ENCODE data around the gene AFF1.

Gene AFF1

DNA sequence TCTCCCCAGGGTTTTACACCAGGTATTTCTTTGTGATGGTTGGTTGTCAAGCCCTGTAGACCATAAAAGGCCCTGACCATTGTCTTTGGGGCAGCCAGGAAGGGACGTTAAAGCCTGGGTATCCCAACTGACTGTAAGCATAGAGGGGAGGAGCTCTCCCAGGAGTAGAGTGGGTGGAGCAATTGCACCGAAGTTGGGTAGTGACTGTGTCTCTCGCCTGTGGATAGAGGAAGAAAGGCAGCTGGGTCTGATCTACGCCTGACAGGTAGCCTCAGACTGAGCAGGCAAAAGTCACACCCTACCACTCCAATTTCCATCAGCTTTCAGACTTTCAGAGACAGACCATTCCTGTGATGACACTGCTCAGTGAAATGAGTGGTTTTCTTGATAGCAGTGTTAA is 162.3 kb downstream of the AFF1 start:
- no peak for FAIRE-seq
- no peak for TF ChIP-seq POU2F2 (IDR thresholded peaks at IDR 0.05; ENCODE audit: low read depth, low read length)
- no peak for TF ChIP-seq PAX5 (IDR thresholded peaks at IDR 0.05; ENCODE audit: insufficient read depth, low read length, severe bottlenecking)
- no peak for TF ChIP-seq POLR2AphosphoS5 (IDR thresholded peaks at IDR 0.05; ENCODE audit: low read depth, low read length)
- TF ChIP-seq POLR2A (IDR thresholded peaks at IDR 0.05; ENCODE audit: low read depth, low read length), result no peak
- no peak for TF ChIP-seq SPI1 (IDR thresholded peaks at IDR 0.05; ENCODE audit: low read depth, low read length)
- no peak for TF ChIP-seq TAF1 (IDR thresholded peaks at IDR 0.05; ENCODE audit: low read depth, low read length)
- no peak for DNase-seq (ENCODE audit: insufficient read length, low spot score)

DNA sequence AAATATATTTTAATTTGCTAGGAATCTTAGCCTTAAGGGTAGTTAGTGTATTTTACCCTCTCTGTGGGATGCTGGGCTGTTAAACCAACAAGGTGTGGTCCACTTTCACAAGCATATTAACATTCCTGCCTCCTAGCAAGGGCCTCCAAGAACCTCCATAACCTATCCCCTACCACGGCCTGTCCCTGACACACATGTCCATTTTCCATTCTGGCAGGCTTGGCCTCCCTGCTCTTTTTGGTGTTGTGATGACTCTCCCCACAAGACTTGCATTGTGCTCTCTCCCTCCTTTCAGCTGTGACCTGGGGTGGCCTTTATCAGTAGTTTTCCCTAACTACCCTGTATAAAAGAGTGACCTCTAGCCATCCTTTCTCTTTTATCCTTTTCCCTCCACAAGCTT is 165.4 kb downstream of the AFF1 start:
- no peak for DNase-seq (ENCODE audit: insufficient read length, low spot score)
- no peak for TF ChIP-seq POU2F2 (IDR thresholded peaks at IDR 0.05; ENCODE audit: low read depth, low read length)
- TF ChIP-seq TAF1 (IDR thresholded peaks at IDR 0.05; ENCODE audit: low read depth, low read length), result no peak
- no peak for TF ChIP-seq POLR2AphosphoS5 (IDR thresholded peaks at IDR 0.05; ENCODE audit: low read depth, low read length)
- TF ChIP-seq PAX5 (IDR thresholded peaks at IDR 0.05; ENCODE audit: insufficient read depth, low read length, severe bottlenecking), result no peak
- no peak for TF ChIP-seq SPI1 (IDR thresholded peaks at IDR 0.05; ENCODE audit: low read depth, low read length)
- TF ChIP-seq POLR2A (IDR thresholded peaks at IDR 0.05; ENCODE audit: low read depth, low read length), result no peak
- no peak for FAIRE-seq

DNA sequence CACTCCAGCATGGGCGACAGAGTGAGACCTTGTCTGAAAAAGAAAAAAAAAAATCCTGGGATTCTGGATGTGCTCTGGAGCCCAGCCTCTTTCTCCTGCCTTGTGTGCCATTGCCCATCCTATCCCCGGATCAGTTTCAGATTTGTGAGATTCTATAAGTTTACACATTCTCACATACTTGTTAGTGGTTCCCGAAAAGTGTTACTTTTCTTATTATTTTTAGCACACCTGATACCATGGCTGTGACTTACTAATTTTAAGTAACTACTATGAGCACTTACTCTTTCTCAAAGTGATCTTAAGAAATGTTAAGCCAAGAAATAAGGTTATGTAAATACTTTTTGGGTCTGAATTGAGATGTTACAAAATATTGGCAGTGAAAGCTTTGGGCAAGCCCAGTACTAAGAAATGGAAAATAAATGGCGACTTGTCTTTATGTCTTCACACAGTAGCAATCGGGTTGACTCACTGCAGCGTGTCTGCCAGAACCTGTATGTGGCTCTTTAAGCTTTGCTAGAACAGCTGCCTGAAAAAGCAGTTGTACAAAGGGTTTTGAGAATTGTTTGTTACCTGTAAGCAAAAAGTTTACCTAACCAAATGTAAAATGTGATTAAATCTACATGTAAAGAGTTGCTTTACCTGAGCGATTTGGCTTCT is 166.9 kb downstream of the AFF1 start:
- no peak for FAIRE-seq

DNA sequence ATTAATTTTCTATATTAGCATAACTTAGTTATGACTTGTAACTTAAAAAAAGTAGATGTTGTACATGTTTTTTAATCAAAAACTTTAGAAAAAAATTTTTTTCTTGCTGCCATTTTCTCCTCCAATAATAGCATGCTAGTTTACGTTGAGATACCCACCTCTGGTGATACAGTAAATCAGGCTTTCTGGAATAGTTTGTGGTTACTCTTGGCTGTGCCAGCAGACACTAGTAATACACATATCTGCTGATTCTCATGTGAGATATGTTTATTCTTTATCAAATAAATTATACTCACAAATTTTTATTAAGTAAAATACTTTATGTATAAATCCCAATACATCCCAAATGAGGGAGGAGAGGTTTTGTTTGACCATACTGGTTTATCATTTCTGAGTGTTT is 168.3 kb downstream of the AFF1 start:
- FAIRE-seq (no peak), DNase-seq (ENCODE audit: insufficient read length, low spot score) (no peak)
- TF ChIP-seq POLR2AphosphoS5 (IDR thresholded peaks at IDR 0.05; ENCODE audit: low read depth, low read length) (no peak), TAF1 (IDR thresholded peaks at IDR 0.05; ENCODE audit: low read depth, low read length) (no peak), PAX5 (IDR thresholded peaks at IDR 0.05; ENCODE audit: insufficient read depth, low read length, severe bottlenecking) (no peak), SPI1 (IDR thresholded peaks at IDR 0.05; ENCODE audit: low read depth, low read length) (no peak), POLR2A (IDR thresholded peaks at IDR 0.05; ENCODE audit: low read depth, low read length) (no peak), POU2F2 (IDR thresholded peaks at IDR 0.05; ENCODE audit: low read depth, low read length) (no peak)

More for the DNA sequence above, 166.9 kb downstream of the AFF1 start:
- no peak for DNase-seq (ENCODE audit: insufficient read length, low spot score)
- no peak for TF ChIP-seq TAF1 (IDR thresholded peaks at IDR 0.05; ENCODE audit: low read depth, low read length)
- TF ChIP-seq POLR2AphosphoS5 (IDR thresholded peaks at IDR 0.05; ENCODE audit: low read depth, low read length), result no peak
- no peak for TF ChIP-seq POU2F2 (IDR thresholded peaks at IDR 0.05; ENCODE audit: low read depth, low read length)
- TF ChIP-seq SPI1 (IDR thresholded peaks at IDR 0.05; ENCODE audit: low read depth, low read length), result no peak
- TF ChIP-seq PAX5 (IDR thresholded peaks at IDR 0.05; ENCODE audit: insufficient read depth, low read length, severe bottlenecking), result no peak
- no peak for TF ChIP-seq POLR2A (IDR thresholded peaks at IDR 0.05; ENCODE audit: low read depth, low read length)

DNA sequence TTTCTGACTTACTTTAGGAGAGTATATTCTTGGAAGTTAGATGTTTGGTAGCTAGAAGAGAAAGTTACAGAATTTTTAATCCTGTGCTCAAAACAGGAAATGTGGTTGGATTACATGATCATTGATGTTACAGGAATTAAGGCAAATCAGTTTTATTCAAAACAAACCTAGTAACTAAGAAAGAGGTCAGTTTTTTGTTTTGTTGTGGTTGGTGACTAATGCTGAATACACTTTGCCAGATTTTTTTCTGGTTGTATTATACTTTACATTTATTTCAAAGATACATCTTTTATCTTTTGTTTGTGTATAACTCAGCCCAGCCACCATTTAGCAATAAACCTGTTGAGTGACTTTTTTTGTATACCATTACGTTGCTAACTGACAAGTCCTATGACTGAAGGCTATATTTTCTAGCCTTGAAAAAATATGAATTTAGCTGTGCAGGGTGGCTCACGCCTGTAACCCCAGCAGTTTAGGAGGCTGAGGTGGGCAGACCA is 168.9 kb downstream of the AFF1 start:
- DNase-seq (ENCODE audit: insufficient read length, low spot score), result no peak
- TF ChIP-seq POLR2AphosphoS5 (IDR thresholded peaks at IDR 0.05; ENCODE audit: low read depth, low read length) (no peak), SPI1 (IDR thresholded peaks at IDR 0.05; ENCODE audit: low read depth, low read length) (no peak), TAF1 (IDR thresholded peaks at IDR 0.05; ENCODE audit: low read depth, low read length) (no peak), PAX5 (IDR thresholded peaks at IDR 0.05; ENCODE audit: insufficient read depth, low read length, severe bottlenecking) (no peak), POLR2A (IDR thresholded peaks at IDR 0.05; ENCODE audit: low read depth, low read length) (no peak), POU2F2 (IDR thresholded peaks at IDR 0.05; ENCODE audit: low read depth, low read length) (no peak)
- FAIRE-seq, result no peak

DNA sequence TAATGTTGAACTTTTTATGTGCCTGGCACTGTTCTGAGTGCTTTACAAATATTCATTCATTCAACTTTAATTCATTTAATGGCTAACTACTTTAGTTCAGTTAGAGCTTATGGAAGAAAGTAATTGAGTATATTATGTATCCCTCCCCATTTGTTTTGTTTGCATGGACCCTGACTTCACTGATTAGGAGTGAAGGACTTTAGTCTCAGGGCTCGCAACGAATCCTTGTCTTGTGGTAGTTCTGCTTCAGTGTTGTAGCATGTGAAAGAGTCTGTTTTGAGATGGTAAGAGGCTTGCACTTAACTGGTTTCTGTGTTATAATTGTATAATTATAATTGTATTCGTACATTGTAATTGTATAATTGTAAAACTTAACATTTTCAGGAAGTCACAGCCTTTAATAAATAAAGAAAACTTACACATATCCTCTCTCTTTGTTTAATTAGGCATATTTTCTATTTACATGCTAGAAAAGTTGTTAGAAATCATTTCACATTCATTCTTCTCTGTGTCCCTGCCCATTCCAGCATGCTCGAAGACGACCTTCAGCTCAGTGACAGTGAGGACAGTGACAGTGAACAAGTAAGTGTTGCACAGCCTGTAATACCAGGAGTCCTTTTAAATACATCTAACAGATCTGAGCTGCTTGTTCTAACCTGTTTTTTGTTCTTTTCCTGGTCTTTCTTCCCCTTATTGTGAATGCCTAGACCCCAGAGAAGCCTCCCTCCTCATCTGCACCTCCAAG is 170.5 kb downstream of the AFF1 start:
- FAIRE-seq (no peak), DNase-seq (ENCODE audit: insufficient read length, low spot score) (no peak)
- TF ChIP-seq SPI1 (IDR thresholded peaks at IDR 0.05; ENCODE audit: low read depth, low read length), result no peak
- no peak for TF ChIP-seq TAF1 (IDR thresholded peaks at IDR 0.05; ENCODE audit: low read depth, low read length)
- TF ChIP-seq POLR2A (IDR thresholded peaks at IDR 0.05; ENCODE audit: low read depth, low read length), result no peak
- TF ChIP-seq PAX5 (IDR thresholded peaks at IDR 0.05; ENCODE audit: insufficient read depth, low read length, severe bottlenecking), result no peak

DNA sequence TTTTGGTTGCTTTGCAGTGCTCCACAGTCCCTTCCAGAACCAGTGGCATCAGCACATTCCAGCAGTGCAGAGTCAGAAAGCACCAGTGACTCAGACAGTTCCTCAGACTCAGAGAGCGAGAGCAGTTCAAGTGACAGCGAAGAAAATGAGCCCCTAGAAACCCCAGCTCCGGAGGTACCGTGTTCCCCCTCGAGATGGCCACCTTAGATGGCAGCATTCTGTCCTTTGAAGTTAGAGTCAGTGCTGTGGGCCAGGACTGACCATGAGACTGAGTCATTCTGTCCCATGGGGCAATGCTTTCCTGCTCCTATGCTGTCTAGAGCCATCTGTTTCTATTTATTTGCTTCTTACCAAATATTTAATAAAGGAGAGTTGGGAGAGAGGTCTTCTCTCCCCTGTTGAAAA is 173.3 kb downstream of the AFF1 start:
- FAIRE-seq, result no peak

DNA sequence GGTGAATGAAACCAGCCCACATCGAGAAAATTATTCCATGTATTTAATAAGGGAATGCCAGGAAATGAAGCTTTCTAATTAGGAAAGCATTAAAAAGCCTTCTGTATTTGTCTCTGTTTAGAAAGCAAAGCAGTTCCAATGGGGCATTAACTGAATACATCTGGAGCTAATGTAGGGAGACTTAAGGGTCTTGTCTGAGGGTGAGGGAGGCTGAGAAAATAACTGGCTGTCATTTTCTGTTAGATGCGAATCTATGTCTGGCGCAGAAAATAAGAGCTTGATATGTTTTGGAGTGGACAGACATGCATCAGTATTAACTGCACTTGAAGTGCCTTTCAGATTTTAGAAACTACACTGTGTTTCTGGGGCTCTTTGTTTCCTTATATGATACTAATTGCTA is 174.3 kb downstream of the AFF1 start:
- TF ChIP-seq PAX5 (IDR thresholded peaks at IDR 0.05; ENCODE audit: insufficient read depth, low read length, severe bottlenecking), result no peak
- TF ChIP-seq TAF1 (IDR thresholded peaks at IDR 0.05; ENCODE audit: low read depth, low read length), result no peak
- TF ChIP-seq POLR2AphosphoS5 (IDR thresholded peaks at IDR 0.05; ENCODE audit: low read depth, low read length), result no peak
- no peak for FAIRE-seq
- DNase-seq (ENCODE audit: insufficient read length, low spot score), result no peak

More for the DNA sequence above, 173.3 kb downstream of the AFF1 start:
- no peak for DNase-seq (ENCODE audit: insufficient read length, low spot score)
- no peak for TF ChIP-seq PAX5 (IDR thresholded peaks at IDR 0.05; ENCODE audit: insufficient read depth, low read length, severe bottlenecking)
- no peak for TF ChIP-seq TAF1 (IDR thresholded peaks at IDR 0.05; ENCODE audit: low read depth, low read length)
- no peak for TF ChIP-seq POLR2AphosphoS5 (IDR thresholded peaks at IDR 0.05; ENCODE audit: low read depth, low read length)
- no peak for TF ChIP-seq POLR2A (IDR thresholded peaks at IDR 0.05; ENCODE audit: low read depth, low read length)
- TF ChIP-seq POU2F2 (IDR thresholded peaks at IDR 0.05; ENCODE audit: low read depth, low read length), result no peak
- TF ChIP-seq SPI1 (IDR thresholded peaks at IDR 0.05; ENCODE audit: low read depth, low read length), result no peak

DNA sequence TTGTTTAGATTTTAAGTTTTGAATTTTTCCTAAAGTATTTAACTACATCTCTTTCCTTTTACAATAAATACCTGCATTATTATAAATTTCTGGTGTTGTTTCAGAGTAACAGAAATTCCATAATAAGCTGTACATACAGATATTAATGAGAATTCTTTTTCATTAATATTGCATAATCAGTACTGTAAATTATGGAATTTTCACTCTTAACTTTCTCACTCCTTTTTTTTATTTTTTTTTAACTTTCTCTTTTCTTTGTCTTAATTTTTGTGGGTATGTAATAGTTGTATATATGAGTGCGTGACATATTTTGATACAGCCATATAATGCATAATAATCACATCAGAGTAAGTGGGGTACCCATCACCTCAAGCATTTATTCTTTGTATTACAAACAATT is 175.1 kb downstream of the AFF1 start:
- FAIRE-seq (no peak), DNase-seq (ENCODE audit: insufficient read length, low spot score) (no peak)
- TF ChIP-seq SPI1 (IDR thresholded peaks at IDR 0.05; ENCODE audit: low read depth, low read length) (no peak), TAF1 (IDR thresholded peaks at IDR 0.05; ENCODE audit: low read depth, low read length) (no peak), POLR2AphosphoS5 (IDR thresholded peaks at IDR 0.05; ENCODE audit: low read depth, low read length) (no peak), POLR2A (IDR thresholded peaks at IDR 0.05; ENCODE audit: low read depth, low read length) (no peak), POU2F2 (IDR thresholded peaks at IDR 0.05; ENCODE audit: low read depth, low read length) (no peak), PAX5 (IDR thresholded peaks at IDR 0.05; ENCODE audit: insufficient read depth, low read length, severe bottlenecking) (no peak)
